GM23338 (cell line): ENCODE data around the gene TM7SF2. TPM values are rescaled to one million over a fixed set of nuclear protein-coding genes. Genes with fewer than 3 reads are reported as not detected.

ENCODE experiments used
- ATAC-seq: fragments of 200-7000 bp; cut with Tn5 transposase; 3 replicates; pipeline ENCODE4 v1.9.1; 2020
- DNase-seq: peaks from one replicate; pipeline ENCODE4 v3.0.0-alpha.2; 2015; ENCODE audit warnings: low spot score
- H2AFZ ChIP-seq: fragments of 200-600 bp; sonication (generic); 2 replicates; pipeline ENCODE4 v1.8.0; 2016; ENCODE audit warnings: antibody characterized with exemption, mild to moderate bottlenecking, moderate library complexity
- H3F3A ChIP-seq: fragments of 200-600 bp; sonication (generic); replicated peaks from 2 replicates; pipeline ENCODE4 v1.8.0; 2017; ENCODE audit warnings: antibody characterized with exemption, mixed run types, low read depth
- H3K27ac ChIP-seq: fragments of 200-600 bp; sonication (generic); 2 replicates; pipeline ENCODE4 v1.6.1; 2016; ENCODE audit warnings: low read depth
- H3K27me3 ChIP-seq: fragments of 200-600 bp; sonication (generic); 2 replicates; pipeline ENCODE4 v1.8.0; 2016; ENCODE audit warnings: mild to moderate bottlenecking, mixed run types, moderate library complexity; ENCODE audit not compliant: insufficient read depth
- H3K36me3 ChIP-seq: fragments of 200-600 bp; sonication (generic); 2 replicates; pipeline ENCODE4 v1.8.0; 2016; ENCODE audit warnings: mild to moderate bottlenecking; ENCODE audit not compliant: insufficient read depth
- H3K4me1 ChIP-seq: fragments of 200-600 bp; sonication (generic); 2 replicates; pipeline ENCODE4 v1.8.0; 2016; ENCODE audit warnings: mild to moderate bottlenecking, moderate library complexity; ENCODE audit not compliant: insufficient read depth
- H3K4me2 ChIP-seq: fragments of 200-600 bp; sonication (generic); 2 replicates; pipeline ENCODE4 v1.7.1; 2017; ENCODE audit warnings: mixed run types
- H3K4me3 ChIP-seq: fragments of 200-600 bp; sonication (generic); 2 replicates; pipeline ENCODE4 v1.6.1; 2016; ENCODE audit warnings: mixed run types
- H3K79me2 ChIP-seq: fragments of 200-600 bp; sonication (generic); replicated peaks from 2 replicates; pipeline ENCODE4 v1.8.0; 2017; ENCODE audit warnings: mild to moderate bottlenecking; ENCODE audit not compliant: insufficient read depth
- H3K9me2 ChIP-seq: fragments of 200-600 bp; sonication (generic); 2 replicates; pipeline ENCODE4 v1.8.0; 2017; ENCODE audit not compliant: insufficient read depth
- H4K20me1 ChIP-seq: fragments of 200-600 bp; sonication (generic); replicated peaks from 2 replicates; pipeline ENCODE4 v1.8.0; 2017; ENCODE audit warnings: mild to moderate bottlenecking; ENCODE audit not compliant: insufficient read depth
- H3K27ac Mint-ChIP-seq: 2 replicates; pipeline ENCODE4 v1.8.0; 2020; ENCODE audit warnings: inconsistent platforms, mild to moderate bottlenecking, moderate library complexity, mixed read lengths
- H3K27me3 Mint-ChIP-seq: 3 replicates; pipeline ENCODE4 v1.8.0; 2022; ENCODE audit warnings: low read depth, mild to moderate bottlenecking, moderate library complexity, mixed read lengths, inconsistent platforms; ENCODE audit not compliant: insufficient read depth, poor library complexity
- H3K36me3 Mint-ChIP-seq: 3 replicates; pipeline ENCODE4 v1.8.0; 2021; ENCODE audit warnings: low read depth, mild to moderate bottlenecking, inconsistent platforms, moderate library complexity, mixed read lengths
- H3K4me1 Mint-ChIP-seq: 3 replicates; pipeline ENCODE4 v1.8.0; 2020; ENCODE audit warnings: mild to moderate bottlenecking, inconsistent platforms, mixed read lengths
- H3K4me3 Mint-ChIP-seq: 3 replicates; pipeline ENCODE4 v1.8.0; 2021; ENCODE audit warnings: moderate library complexity, mild to moderate bottlenecking, inconsistent platforms, mixed read lengths
- H3K9me3 Mint-ChIP-seq: 3 replicates; pipeline ENCODE4 v1.8.0; 2020; ENCODE audit warnings: moderate library complexity, mild to moderate bottlenecking, inconsistent platforms, mixed read lengths
- EZH2 ChIP-seq: fragments of 200-600 bp; sonication (generic); IDR thresholded peaks from one replicate; pipeline ENCODE4 v1.8.0; 2017; ENCODE audit warnings: antibody characterized with exemption, mild to moderate bottlenecking, low read depth; ENCODE audit not compliant: unreplicated experiment
- EZH2phosphoT487 ChIP-seq: fragments of 200-600 bp; sonication (generic); IDR thresholded peaks from one replicate; pipeline ENCODE4 v1.8.1; 2018; ENCODE audit warnings: antibody characterized with exemption; ENCODE audit not compliant: unreplicated experiment
- POLR2AphosphoS5 ChIP-seq: IDR thresholded peaks from 2 replicates; pipeline ENCODE4 v1.6.1; 2016; ENCODE audit warnings: antibody characterized with exemption, low read depth
- STAT1 ChIP-seq: IDR thresholded peaks from one replicate; pipeline ENCODE4 v1.6.1; 2016; ENCODE audit warnings: antibody characterized with exemption; ENCODE audit not compliant: unreplicated experiment
- ZNF331 ChIP-seq: fragments of 250-450 bp; sonication (Bioruptor Pico); IDR thresholded peaks from 2 replicates; pipeline ENCODE4 v1.5.0; 2020; ENCODE audit warnings: low read depth, mild to moderate bottlenecking, moderate library complexity
- polyA plus RNA-seq: library from polyadenylated mRNA; unstranded; fragments of >200 nt; fragmentation: Nextera tagmentation; extraction: Ambion mirVana; gene quantifications from 2 replicates; pipeline ENCODE4 v1.2.1, GENCODE V29; 2016
- total RNA-seq: library from RNA; depleted of rRNA; stranded (reverse); fragments of >200 nt; shearing (Covaris generic); gene quantifications from 2 replicates; pipeline ENCODE4 v1.2.3, GENCODE V29; 2014
- TF ChIP-seq, protein P1 (sequence below): IDR thresholded peaks from 2 replicates; pipeline ENCODE4 v1.6.1; 2016; ENCODE audit warnings: antibody characterized with exemption
- TF ChIP-seq, protein P2 (sequence below): IDR thresholded peaks from one replicate; pipeline ENCODE4 v1.6.1; 2018; ENCODE audit warnings: antibody characterized with exemption; ENCODE audit not compliant: unreplicated experiment
- TF ChIP-seq, protein P3 (sequence below), 2 experiments: fragments of 200-600 bp in 1 of 2; sonication (generic) in 1 of 2; conservative IDR thresholded peaks; 2 replicates each; pipeline versions ENCODE4 v1.5.1 to v1.6.1; 2016 to 2017; ENCODE audit warnings: antibody characterized with exemption in 2 of 2, low read depth in 2 of 2, mild to moderate bottlenecking in 2 of 2, moderate library complexity in 1 of 2

Gene TM7SF2
- total and polyA plus RNA-seq, 2 experiments from 2014 or later, result 43.5 to 82.3 TPM

- H3K4me1 Mint-ChIP-seq, result peaks cover 19% of the 10 kb centered on the region
- H3F3A ChIP-seq, result peaks cover 5% of the 10 kb centered on the region; the same call in 1 of the 2 replicates
- peaks cover 11% of the 10 kb centered on the region for H3K36me3 Mint-ChIP-seq
- no peak overlapping the region for H2AFZ ChIP-seq
- no peaks in the 10 kb centered on the region for H3K27me3 ChIP-seq
- peak overlapping the region; percentile 61 for H3K27ac ChIP-seq
- peaks cover 20% of the 10 kb centered on the region; the same call in 1 of the 2 replicates for H3K4me1 ChIP-seq
- H3K9me3 Mint-ChIP-seq, result no peaks in the 10 kb centered on the region
- H3K4me2 ChIP-seq, result peak overlapping the region; percentile 77
- H3K36me3 ChIP-seq, result no peaks in the 10 kb centered on the region
- H3K4me3 ChIP-seq, result peak overlapping the region; percentile 67
- TF ChIP-seq, protein P1, sequence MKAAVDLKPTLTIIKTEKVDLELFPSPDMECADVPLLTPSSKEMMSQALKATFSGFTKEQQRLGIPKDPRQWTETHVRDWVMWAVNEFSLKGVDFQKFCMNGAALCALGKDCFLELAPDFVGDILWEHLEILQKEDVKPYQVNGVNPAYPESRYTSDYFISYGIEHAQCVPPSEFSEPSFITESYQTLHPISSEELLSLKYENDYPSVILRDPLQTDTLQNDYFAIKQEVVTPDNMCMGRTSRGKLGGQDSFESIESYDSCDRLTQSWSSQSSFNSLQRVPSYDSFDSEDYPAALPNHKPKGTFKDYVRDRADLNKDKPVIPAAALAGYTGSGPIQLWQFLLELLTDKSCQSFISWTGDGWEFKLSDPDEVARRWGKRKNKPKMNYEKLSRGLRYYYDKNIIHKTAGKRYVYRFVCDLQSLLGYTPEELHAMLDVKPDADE, result no peak
- TF ChIP-seq POLR2AphosphoS5 (no peak), EZH2 (no peak), EZH2phosphoT487 (no peak), ZNF331 (CRISPR knock-in tag) (no peak)
- TF ChIP-seq, protein P2, sequence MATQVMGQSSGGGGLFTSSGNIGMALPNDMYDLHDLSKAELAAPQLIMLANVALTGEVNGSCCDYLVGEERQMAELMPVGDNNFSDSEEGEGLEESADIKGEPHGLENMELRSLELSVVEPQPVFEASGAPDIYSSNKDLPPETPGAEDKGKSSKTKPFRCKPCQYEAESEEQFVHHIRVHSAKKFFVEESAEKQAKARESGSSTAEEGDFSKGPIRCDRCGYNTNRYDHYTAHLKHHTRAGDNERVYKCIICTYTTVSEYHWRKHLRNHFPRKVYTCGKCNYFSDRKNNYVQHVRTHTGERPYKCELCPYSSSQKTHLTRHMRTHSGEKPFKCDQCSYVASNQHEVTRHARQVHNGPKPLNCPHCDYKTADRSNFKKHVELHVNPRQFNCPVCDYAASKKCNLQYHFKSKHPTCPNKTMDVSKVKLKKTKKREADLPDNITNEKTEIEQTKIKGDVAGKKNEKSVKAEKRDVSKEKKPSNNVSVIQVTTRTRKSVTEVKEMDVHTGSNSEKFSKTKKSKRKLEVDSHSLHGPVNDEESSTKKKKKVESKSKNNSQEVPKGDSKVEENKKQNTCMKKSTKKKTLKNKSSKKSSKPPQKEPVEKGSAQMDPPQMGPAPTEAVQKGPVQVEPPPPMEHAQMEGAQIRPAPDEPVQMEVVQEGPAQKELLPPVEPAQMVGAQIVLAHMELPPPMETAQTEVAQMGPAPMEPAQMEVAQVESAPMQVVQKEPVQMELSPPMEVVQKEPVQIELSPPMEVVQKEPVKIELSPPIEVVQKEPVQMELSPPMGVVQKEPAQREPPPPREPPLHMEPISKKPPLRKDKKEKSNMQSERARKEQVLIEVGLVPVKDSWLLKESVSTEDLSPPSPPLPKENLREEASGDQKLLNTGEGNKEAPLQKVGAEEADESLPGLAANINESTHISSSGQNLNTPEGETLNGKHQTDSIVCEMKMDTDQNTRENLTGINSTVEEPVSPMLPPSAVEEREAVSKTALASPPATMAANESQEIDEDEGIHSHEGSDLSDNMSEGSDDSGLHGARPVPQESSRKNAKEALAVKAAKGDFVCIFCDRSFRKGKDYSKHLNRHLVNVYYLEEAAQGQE, result no peak
- TF ChIP-seq, protein P3, sequence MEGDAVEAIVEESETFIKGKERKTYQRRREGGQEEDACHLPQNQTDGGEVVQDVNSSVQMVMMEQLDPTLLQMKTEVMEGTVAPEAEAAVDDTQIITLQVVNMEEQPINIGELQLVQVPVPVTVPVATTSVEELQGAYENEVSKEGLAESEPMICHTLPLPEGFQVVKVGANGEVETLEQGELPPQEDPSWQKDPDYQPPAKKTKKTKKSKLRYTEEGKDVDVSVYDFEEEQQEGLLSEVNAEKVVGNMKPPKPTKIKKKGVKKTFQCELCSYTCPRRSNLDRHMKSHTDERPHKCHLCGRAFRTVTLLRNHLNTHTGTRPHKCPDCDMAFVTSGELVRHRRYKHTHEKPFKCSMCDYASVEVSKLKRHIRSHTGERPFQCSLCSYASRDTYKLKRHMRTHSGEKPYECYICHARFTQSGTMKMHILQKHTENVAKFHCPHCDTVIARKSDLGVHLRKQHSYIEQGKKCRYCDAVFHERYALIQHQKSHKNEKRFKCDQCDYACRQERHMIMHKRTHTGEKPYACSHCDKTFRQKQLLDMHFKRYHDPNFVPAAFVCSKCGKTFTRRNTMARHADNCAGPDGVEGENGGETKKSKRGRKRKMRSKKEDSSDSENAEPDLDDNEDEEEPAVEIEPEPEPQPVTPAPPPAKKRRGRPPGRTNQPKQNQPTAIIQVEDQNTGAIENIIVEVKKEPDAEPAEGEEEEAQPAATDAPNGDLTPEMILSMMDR (conservative IDR thresholded peaks at IDR 0.05; ENCODE audit: low read depth in 2 of 2), result no peak
- DNase-seq (no peak), ATAC-seq (no peak)
- no peaks in the 10 kb centered on the region for H3K9me2 ChIP-seq
- peak overlapping the region; percentile 97 for H3K4me3 Mint-ChIP-seq
- peaks cover 19% of the 10 kb centered on the region for H3K79me2 ChIP-seq
- no peaks in the 10 kb centered on the region for H4K20me1 ChIP-seq
- peak overlapping the region; percentile 100 for H3K27ac Mint-ChIP-seq
- H3K27me3 Mint-ChIP-seq, result peaks cover 19% of the 10 kb centered on the region
Observed at GRCh38 chr11:65135633-65136145, 24.0 kb downstream of the TM7SF2 start.

- peaks cover 19% of the 10 kb centered on the region for H3K79me2 ChIP-seq
- DNase-seq (no peak), ATAC-seq (no peak)
- H3K4me1 ChIP-seq, result peaks cover 20% of the 10 kb centered on the region; the same call in 1 of the 2 replicates
- H3F3A ChIP-seq, result peaks cover 5% of the 10 kb centered on the region; the same call in 1 of the 2 replicates
- Mint-ChIP-seq H3K27ac (no peak overlapping the region), H3K4me1 (peaks cover 19% of the 10 kb centered on the region), H3K4me3 (no peak overlapping the region; the same call in 1 of the 3 replicates), H3K36me3 (peaks cover 4% of the 10 kb centered on the region), H3K9me3 (no peaks in the 10 kb centered on the region), H3K27me3 (peaks cover 19% of the 10 kb centered on the region)
- H3K27ac ChIP-seq, result no peak overlapping the region
- H3K27me3 ChIP-seq, result no peaks in the 10 kb centered on the region
- no peaks in the 10 kb centered on the region for H4K20me1 ChIP-seq
- no peaks in the 10 kb centered on the region for H3K9me2 ChIP-seq
- no peak overlapping the region for H3K4me2 ChIP-seq
- H3K36me3 ChIP-seq, result no peaks in the 10 kb centered on the region
- H2AFZ ChIP-seq, result no peak overlapping the region
- no peak overlapping the region for H3K4me3 ChIP-seq
- TF ChIP-seq, protein P2, result no peak
- TF ChIP-seq, protein P3 (conservative IDR thresholded peaks at IDR 0.05; ENCODE audit: low read depth in 2 of 2), result no peak
- TF ChIP-seq, protein P1, result no peak
- TF ChIP-seq STAT1, result no peak
Observed at GRCh38 chr11:65136515-65137096, 24.9 kb downstream of the TM7SF2 start.
